HepG2 (cell line): ENCODE results near the gene SFXN5.

Experiments used
- BHLHE40 ChIP-seq: IDR thresholded peaks from 2 replicates; pipeline ENCODE4 v1.6.1; 2011; ENCODE audit warnings: low read length, improper control_type of control experiment
- KDM6A ChIP-seq: IDR thresholded peaks from 2 replicates; pipeline ENCODE4 v1.6.1; 2016; ENCODE audit warnings: low read depth
- PBX3 ChIP-seq: sonication (generic); formaldehyde crosslinking; IDR thresholded peaks from 2 replicates; pipeline ENCODE4 v1.8.1; 2023; ENCODE audit warnings: missing genetic modification reagents, inconsistent platforms, borderline replicate concordance
- ZNF670 ChIP-seq: sonication (generic); formaldehyde crosslinking; IDR thresholded peaks from 2 replicates; pipeline ENCODE4 v1.8.0; 2022; ENCODE audit warnings: mild to moderate bottlenecking, missing genetic modification reagents, borderline replicate concordance

- TF ChIP-seq BHLHE40: no peak
- no peak for TF ChIP-seq ZNF670
- no peak for TF ChIP-seq PBX3
- TF ChIP-seq KDM6A (CRISPR knock-in tag): no peak
Measured at GRCh38 chr2:73111073-73112025, 39.8 kb upstream of the SFXN5 start.
